ENCODE results near the gene POLR1C.

Gene POLR1C

DNA sequence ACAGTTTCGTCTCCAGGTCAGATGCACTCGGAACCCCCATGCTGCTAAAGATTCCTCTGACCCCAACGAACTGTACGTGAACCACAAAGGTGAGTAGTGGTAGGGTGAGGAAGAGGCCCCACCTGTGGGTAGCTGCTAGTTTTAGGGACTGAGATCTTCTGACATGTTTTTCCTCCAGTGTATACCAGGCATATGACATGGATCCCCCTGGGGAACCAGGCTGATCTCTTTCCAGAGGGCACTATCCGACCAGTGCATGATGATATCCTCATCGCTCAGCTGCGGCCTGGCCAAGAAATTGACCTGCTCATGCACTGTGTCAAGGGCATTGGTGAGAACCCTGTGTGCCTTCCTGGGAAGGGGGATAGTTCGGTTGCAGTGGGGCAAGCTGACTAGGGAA, 3.2 kb downstream of the POLR1C start:
- Histone ChIP-seq H3K9ac (ENCODE audit: low read length) (no peak overlapping the region), H3K27ac (ENCODE audit: low read length) (no peak overlapping the region), H3K79me2 (ENCODE audit: low read length) (peaks cover 53% of the 10 kb centered on the region), H3K27me3 (replicated peaks; ENCODE audit: insufficient read depth, low read length) (no peaks in the 10 kb centered on the region), H4K20me1 (ENCODE audit: insufficient read depth, low read length) (no peaks in the 10 kb centered on the region), H3K9me3 (replicated peaks; ENCODE audit: insufficient read depth, low read length) (no peaks in the 10 kb centered on the region), H3K4me3 (ENCODE audit: low read length) (no peak overlapping the region), H3K36me3 (replicated peaks; ENCODE audit: insufficient read depth, low read length) (peaks cover 13% of the 10 kb centered on the region), H3K9me2 (replicated peaks; ENCODE audit: insufficient read depth, low read length) (no peaks in the 10 kb centered on the region), H3F3A (ENCODE audit: insufficient read depth, low read length) (0 out of 2 replicates have a peak, but pooled peaks cover 4% of the 10 kb centered on the region), H2AFZ (ENCODE audit: low read length) (no peak overlapping the region), H3K4me2 (ENCODE audit: low read depth, low read length) (no peak overlapping the region), H3K4me1 (ENCODE audit: low read length) (peaks cover 12% of the 10 kb centered on the region; the same call in 1 of the 2 replicates)
- TF ChIP-seq CTCF (IDR thresholded peaks at IDR 0.05; ENCODE audit: low read length) (no peak), EZH2 (optimal IDR thresholded peaks at IDR 0.05; ENCODE audit: low read depth, low read length) (no peak), EZH2phosphoT487 (IDR thresholded peaks at IDR 0.05; ENCODE audit: low read length) (no peak)
- no peak for DNase-seq

DNA sequence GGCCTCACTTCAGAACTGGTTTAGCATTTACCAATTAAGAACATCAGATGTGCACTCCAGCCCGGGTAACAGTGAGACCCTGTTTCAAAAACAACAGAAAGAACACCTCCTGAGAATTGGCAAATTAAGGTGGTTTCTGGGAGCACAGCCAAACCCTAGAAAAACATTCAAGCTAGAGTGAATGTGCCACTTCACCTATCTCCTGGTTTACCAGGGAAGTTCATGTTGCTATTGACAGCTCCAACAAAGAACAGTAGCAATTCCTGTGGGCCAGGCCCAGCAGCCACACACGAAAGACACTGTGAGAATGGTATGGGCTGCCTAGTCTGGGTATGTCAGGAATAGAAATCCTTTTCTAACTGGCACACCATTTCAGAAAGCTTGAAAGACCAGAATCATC, 4.9 kb downstream of the POLR1C start:
- H3K36me3 ChIP-seq (replicated peaks; ENCODE audit: insufficient read depth, low read length) = peaks cover 18% of the 10 kb centered on the region
- H3K9ac ChIP-seq (ENCODE audit: low read length) = no peak overlapping the region
- 0 out of 2 replicates have a peak, but pooled peaks cover 4% of the 10 kb centered on the region for H3F3A ChIP-seq (ENCODE audit: insufficient read depth, low read length)
- no peak overlapping the region for H2AFZ ChIP-seq (ENCODE audit: low read length)
- no peaks in the 10 kb centered on the region for H4K20me1 ChIP-seq (ENCODE audit: insufficient read depth, low read length)
- peaks cover 36% of the 10 kb centered on the region for H3K79me2 ChIP-seq (ENCODE audit: low read length)
- H3K27me3 ChIP-seq (replicated peaks; ENCODE audit: insufficient read depth, low read length) = no peaks in the 10 kb centered on the region
- no peak for DNase-seq
- no peak overlapping the region for H3K4me2 ChIP-seq (ENCODE audit: low read depth, low read length)
- 0 out of 2 replicates have a peak, but pooled peaks cover 3% of the 10 kb centered on the region for H3K4me1 ChIP-seq (ENCODE audit: low read length)
- H3K9me2 ChIP-seq (replicated peaks; ENCODE audit: insufficient read depth, low read length) = no peaks in the 10 kb centered on the region
- H3K4me3 ChIP-seq (ENCODE audit: low read length) = no peak overlapping the region
- H3K27ac ChIP-seq (ENCODE audit: low read length) = no peak overlapping the region
- H3K9me3 ChIP-seq (replicated peaks; ENCODE audit: insufficient read depth, low read length) = no peaks in the 10 kb centered on the region
- TF ChIP-seq EZH2 (optimal IDR thresholded peaks at IDR 0.05; ENCODE audit: low read depth, low read length) = no peak
- no peak for TF ChIP-seq EZH2phosphoT487 (IDR thresholded peaks at IDR 0.05; ENCODE audit: low read length)
- no peak for TF ChIP-seq CTCF (IDR thresholded peaks at IDR 0.05; ENCODE audit: low read length)

- no peaks in the 10 kb centered on the region for H3K9me3 ChIP-seq (replicated peaks; ENCODE audit: insufficient read depth, low read length)
- H3K9me2 ChIP-seq (replicated peaks; ENCODE audit: insufficient read depth, low read length) = no peaks in the 10 kb centered on the region
- H3K4me2 ChIP-seq (ENCODE audit: low read depth, low read length) = no peak overlapping the region
- no peak overlapping the region for H3K4me3 ChIP-seq (ENCODE audit: low read length)
- DNase-seq = no peak
- H2AFZ ChIP-seq (ENCODE audit: low read length) = no peak overlapping the region
- 0 out of 2 replicates have a peak, but pooled peaks cover 3% of the 10 kb centered on the region for H3K4me1 ChIP-seq (ENCODE audit: low read length)
- no peaks in the 10 kb centered on the region for H4K20me1 ChIP-seq (ENCODE audit: insufficient read depth, low read length)
- H3K27ac ChIP-seq (ENCODE audit: low read length) = no peak overlapping the region
- H3K9ac ChIP-seq (ENCODE audit: low read length) = no peak overlapping the region
- peaks cover 18% of the 10 kb centered on the region for H3K36me3 ChIP-seq (replicated peaks; ENCODE audit: insufficient read depth, low read length)
- H3F3A ChIP-seq (ENCODE audit: insufficient read depth, low read length) = 0 out of 2 replicates have a peak, but pooled peaks cover 4% of the 10 kb centered on the region
- H3K27me3 ChIP-seq (replicated peaks; ENCODE audit: insufficient read depth, low read length) = no peaks in the 10 kb centered on the region
- H3K79me2 ChIP-seq (ENCODE audit: low read length) = peaks cover 28% of the 10 kb centered on the region
- TF ChIP-seq EZH2 (optimal IDR thresholded peaks at IDR 0.05; ENCODE audit: low read depth, low read length) = no peak
- no peak for TF ChIP-seq CTCF (IDR thresholded peaks at IDR 0.05; ENCODE audit: low read length)
- TF ChIP-seq EZH2phosphoT487 (IDR thresholded peaks at IDR 0.05; ENCODE audit: low read length) = no peak
These were observed 5.8 kb downstream of the POLR1C start for GRCh38 chr6:43522547-43523261.
